WTC11 (cell line): ENCODE data around the gene HTATIP2.

Experiments
- CTCF ChIP-seq: fragments of 200-600 bp; IDR thresholded peaks from 2 replicates; pipeline ENCODE4 v1.8.0; 2022; ENCODE audit warnings: antibody characterized with exemption
- ESRRA ChIP-seq: sonication (generic); formaldehyde crosslinking; IDR thresholded peaks from 2 replicates; pipeline ENCODE4 v1.8.1; 2022; ENCODE audit warnings: mild to moderate bottlenecking, missing genetic modification reagents, borderline replicate concordance
- FOXJ3 ChIP-seq: sonication (generic); formaldehyde crosslinking; IDR thresholded peaks from 2 replicates; pipeline ENCODE4 v1.9.0; 2021; ENCODE audit warnings: missing genetic modification reagents, mild to moderate bottlenecking, borderline replicate concordance
- PRDM15 ChIP-seq: sonication (generic); formaldehyde crosslinking; IDR thresholded peaks from 2 replicates; pipeline ENCODE4 v1.8.0; 2022; ENCODE audit warnings: missing genetic modification reagents
- RELA ChIP-seq: sonication (generic); formaldehyde crosslinking; IDR thresholded peaks from 2 replicates; pipeline ENCODE4 v1.8.1; 2022; ENCODE audit warnings: missing genetic modification reagents, mild to moderate bottlenecking, borderline replicate concordance
- SP1 ChIP-seq: sonication (generic); formaldehyde crosslinking; conservative IDR thresholded peaks from 2 replicates; pipeline ENCODE4 v1.8.1; 2022; ENCODE audit warnings: missing genetic modification reagents
- USF1 ChIP-seq: sonication (generic); formaldehyde crosslinking; IDR thresholded peaks from 2 replicates; pipeline ENCODE4 v1.8.0; 2022; ENCODE audit warnings: mild to moderate bottlenecking, missing genetic modification reagents
- USF2 ChIP-seq: sonication (generic); formaldehyde crosslinking; IDR thresholded peaks from 2 replicates; pipeline ENCODE4 v1.8.1; 2023; ENCODE audit warnings: mild to moderate bottlenecking, missing genetic modification reagents, moderate library complexity
- ZBTB21 ChIP-seq: sonication (generic); formaldehyde crosslinking; IDR thresholded peaks from 2 replicates; pipeline ENCODE4 v1.8.1; 2023; ENCODE audit warnings: mild to moderate bottlenecking, missing genetic modification reagents, borderline replicate concordance
- ZNF281 ChIP-seq: sonication (generic); formaldehyde crosslinking; IDR thresholded peaks from 2 replicates; pipeline ENCODE4 v1.8.0; 2023; ENCODE audit warnings: mild to moderate bottlenecking, missing genetic modification reagents
- ZNF416 ChIP-seq: fragments of 250-450 bp; sonication (Bioruptor Pico); IDR thresholded peaks from 2 replicates; pipeline ENCODE4 v1.9.0; 2021; ENCODE audit warnings: mild to moderate bottlenecking, inconsistent platforms

- TF ChIP-seq CTCF (no peak), SP1 (CRISPR knock-in tag) (no peak), ZNF416 (no peak; the same call in 1 of the 2 replicates), PRDM15 (CRISPR knock-in tag) (no peak), ZNF281 (CRISPR knock-in tag) (no peak), FOXJ3 (no peak), ESRRA (CRISPR knock-in tag) (no peak), USF1 (no peak), RELA (CRISPR knock-in tag) (no peak), USF2 (no peak), ZBTB21 (CRISPR knock-in tag) (no peak)
Measured at GRCh38 chr11:20342347-20343141, 21.0 kb upstream of the HTATIP2 start.
